Astrocyte (in vitro differentiated cells and primary cell): ENCODE results near the gene IL1B. TPM values are rescaled to one million over a fixed set of nuclear protein-coding genes. Genes with fewer than 3 reads are reported as not detected.
"Not testable (repeated sequence)": the region's sequence is repeated elsewhere in the genome, so short reads cannot be mapped to it uniquely, and the experiment has no call there.

Experiments used
- DNase-seq: peaks from one replicate; pipeline ENCODE4 v3.0.0-alpha.2; 2010; ENCODE audit warnings: low read depth
- FAIRE-seq: peaks from 2 replicates; lab custom pipeline; 2011; peaks lifted over from hg19 to GRCh38; lab: Jason Lieb, UNC
- H2AFZ ChIP-seq: 2 replicates; pipeline ENCODE4 v1.6.0; 2012; ENCODE audit warnings: low read depth, low read length, inconsistent platforms
- H3K27ac ChIP-seq: 2 replicates; pipeline ENCODE4 v1.5.1; 2011; ENCODE audit warnings: low read depth, low read length, inconsistent platforms
- H3K27me3 ChIP-seq: 2 replicates; pipeline ENCODE4 v1.6.0; 2011; ENCODE audit warnings: low read length, inconsistent platforms; ENCODE audit not compliant: insufficient read depth
- H3K36me3 ChIP-seq: 2 replicates; pipeline ENCODE4 v1.5.1; 2011; ENCODE audit warnings: low read length, inconsistent platforms; ENCODE audit not compliant: insufficient read depth
- H3K4me1 ChIP-seq: 2 replicates; pipeline ENCODE4 v1.5.1; 2011; ENCODE audit warnings: low read length, inconsistent platforms; ENCODE audit not compliant: insufficient read depth
- H3K4me2 ChIP-seq: 2 replicates; pipeline ENCODE4 v1.6.0; 2012; ENCODE audit warnings: low read length, inconsistent platforms
- H3K4me3 ChIP-seq: 2 replicates; pipeline ENCODE4 v1.5.1; 2011; ENCODE audit warnings: low read depth, mild to moderate bottlenecking, low read length, inconsistent platforms; ENCODE audit not compliant: insufficient read depth
- H3K79me2 ChIP-seq: 2 replicates; pipeline ENCODE4 v1.6.0; 2012; ENCODE audit warnings: mild to moderate bottlenecking, low read length, inconsistent platforms; ENCODE audit not compliant: insufficient read depth
- H3K9ac ChIP-seq: 2 replicates; pipeline ENCODE4 v1.6.0; 2012; ENCODE audit warnings: mild to moderate bottlenecking, low read length, inconsistent platforms
- H3K9me3 ChIP-seq: 2 replicates; pipeline ENCODE4 v1.5.1; 2012; ENCODE audit warnings: low read depth, mild to moderate bottlenecking, low read length, inconsistent platforms; ENCODE audit not compliant: insufficient read depth
- H4K20me1 ChIP-seq: 2 replicates; pipeline ENCODE4 v1.6.0; 2012; ENCODE audit warnings: low read length, inconsistent platforms; ENCODE audit not compliant: insufficient read depth
- H3K27ac Mint-ChIP-seq: one replicate; pipeline ENCODE4 v1.8.0; 2021; ENCODE audit warnings: mild to moderate bottlenecking, mixed read lengths; ENCODE audit not compliant: unreplicated experiment
- H3K27me3 Mint-ChIP-seq: one replicate; pipeline ENCODE4 v1.8.0; 2021; ENCODE audit warnings: low read depth, mixed read lengths; ENCODE audit not compliant: unreplicated experiment
- H3K36me3 Mint-ChIP-seq: one replicate; pipeline ENCODE4 v1.8.0; 2021; ENCODE audit warnings: low read depth, mixed read lengths; ENCODE audit not compliant: unreplicated experiment
- H3K4me1 Mint-ChIP-seq: one replicate; pipeline ENCODE4 v1.8.0; 2021; ENCODE audit warnings: low read depth, mixed read lengths; ENCODE audit not compliant: unreplicated experiment
- H3K4me3 Mint-ChIP-seq: one replicate; pipeline ENCODE4 v1.8.0; 2021; ENCODE audit warnings: mild to moderate bottlenecking, moderate library complexity, mixed read lengths; ENCODE audit not compliant: unreplicated experiment
- H3K9me3 Mint-ChIP-seq: one replicate; pipeline ENCODE4 v1.8.0; 2021; ENCODE audit warnings: mild to moderate bottlenecking, mixed read lengths; ENCODE audit not compliant: unreplicated experiment
- EZH2 ChIP-seq: IDR thresholded peaks from 2 replicates; pipeline ENCODE4 v1.6.1; 2012; ENCODE audit warnings: mild to moderate bottlenecking, low read length, inconsistent platforms; ENCODE audit not compliant: insufficient read depth
- total RNA-seq: library from RNA; stranded (reverse); gene quantifications from 2 replicates; pipeline ENCODE4 v1.2.1, GENCODE V29; 2021
- TF ChIP-seq, protein P1 (sequence below): IDR thresholded peaks from 2 replicates; pipeline ENCODE4 v1.5.1; 2011; ENCODE audit warnings: low read depth, mild to moderate bottlenecking, inconsistent platforms, low read length, moderate library complexity; ENCODE audit not compliant: insufficient read depth

IL1B gene
- total RNA-seq, 1 donor from 2014 or later = not detected

DNA sequence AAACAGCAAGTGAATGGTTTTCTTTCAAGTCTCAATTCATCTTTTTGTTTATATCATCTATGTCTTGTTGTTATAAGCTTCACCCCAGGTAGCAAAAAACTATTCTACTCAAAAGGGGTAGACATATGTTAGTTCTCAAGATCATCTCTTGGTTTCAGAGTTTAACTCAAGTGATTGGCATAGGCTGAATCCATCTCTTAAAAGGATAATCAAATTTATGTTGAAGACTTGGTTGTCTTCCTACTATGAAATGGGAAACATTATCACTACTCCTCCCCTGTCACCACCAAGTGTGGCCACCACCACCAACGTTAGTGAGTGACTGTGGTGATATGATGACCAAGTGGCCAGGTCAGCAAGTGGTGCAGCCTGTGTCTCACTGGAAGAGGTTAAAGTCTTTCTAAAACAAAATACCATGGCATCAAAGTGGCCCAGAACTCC, 1.5 kb downstream of the IL1B start:
- H3K9me3 Mint-ChIP-seq = no peaks in the 10 kb centered on the region
- peaks cover 5% of the 10 kb centered on the region for H3K4me1 ChIP-seq
- DNase-seq (no peak), FAIRE-seq (no peak)
- H3K4me1 Mint-ChIP-seq = peaks cover 3% of the 10 kb centered on the region
- no peak overlapping the region for H3K4me3 Mint-ChIP-seq
- H3K36me3 ChIP-seq = no peaks in the 10 kb centered on the region
- no peaks in the 10 kb centered on the region for H3K79me2 ChIP-seq
- H3K27ac Mint-ChIP-seq = no peak overlapping the region
- H3K27ac ChIP-seq = no peak overlapping the region
- H4K20me1 ChIP-seq = no peaks in the 10 kb centered on the region
- TF ChIP-seq, protein P1, sequence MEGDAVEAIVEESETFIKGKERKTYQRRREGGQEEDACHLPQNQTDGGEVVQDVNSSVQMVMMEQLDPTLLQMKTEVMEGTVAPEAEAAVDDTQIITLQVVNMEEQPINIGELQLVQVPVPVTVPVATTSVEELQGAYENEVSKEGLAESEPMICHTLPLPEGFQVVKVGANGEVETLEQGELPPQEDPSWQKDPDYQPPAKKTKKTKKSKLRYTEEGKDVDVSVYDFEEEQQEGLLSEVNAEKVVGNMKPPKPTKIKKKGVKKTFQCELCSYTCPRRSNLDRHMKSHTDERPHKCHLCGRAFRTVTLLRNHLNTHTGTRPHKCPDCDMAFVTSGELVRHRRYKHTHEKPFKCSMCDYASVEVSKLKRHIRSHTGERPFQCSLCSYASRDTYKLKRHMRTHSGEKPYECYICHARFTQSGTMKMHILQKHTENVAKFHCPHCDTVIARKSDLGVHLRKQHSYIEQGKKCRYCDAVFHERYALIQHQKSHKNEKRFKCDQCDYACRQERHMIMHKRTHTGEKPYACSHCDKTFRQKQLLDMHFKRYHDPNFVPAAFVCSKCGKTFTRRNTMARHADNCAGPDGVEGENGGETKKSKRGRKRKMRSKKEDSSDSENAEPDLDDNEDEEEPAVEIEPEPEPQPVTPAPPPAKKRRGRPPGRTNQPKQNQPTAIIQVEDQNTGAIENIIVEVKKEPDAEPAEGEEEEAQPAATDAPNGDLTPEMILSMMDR = no peak
- TF ChIP-seq EZH2 = no peak
- H3K4me2 ChIP-seq = no peak overlapping the region
- peaks cover 24% of the 10 kb centered on the region for H3K27me3 Mint-ChIP-seq
- no peak overlapping the region for H3K9ac ChIP-seq
- H3K27me3 ChIP-seq = no peaks in the 10 kb centered on the region
- peaks cover 2% of the 10 kb centered on the region for H3K36me3 Mint-ChIP-seq
- H2AFZ ChIP-seq = no peak overlapping the region
- H3K9me3 ChIP-seq = no peaks in the 10 kb centered on the region
- no peak overlapping the region for H3K4me3 ChIP-seq

DNA sequence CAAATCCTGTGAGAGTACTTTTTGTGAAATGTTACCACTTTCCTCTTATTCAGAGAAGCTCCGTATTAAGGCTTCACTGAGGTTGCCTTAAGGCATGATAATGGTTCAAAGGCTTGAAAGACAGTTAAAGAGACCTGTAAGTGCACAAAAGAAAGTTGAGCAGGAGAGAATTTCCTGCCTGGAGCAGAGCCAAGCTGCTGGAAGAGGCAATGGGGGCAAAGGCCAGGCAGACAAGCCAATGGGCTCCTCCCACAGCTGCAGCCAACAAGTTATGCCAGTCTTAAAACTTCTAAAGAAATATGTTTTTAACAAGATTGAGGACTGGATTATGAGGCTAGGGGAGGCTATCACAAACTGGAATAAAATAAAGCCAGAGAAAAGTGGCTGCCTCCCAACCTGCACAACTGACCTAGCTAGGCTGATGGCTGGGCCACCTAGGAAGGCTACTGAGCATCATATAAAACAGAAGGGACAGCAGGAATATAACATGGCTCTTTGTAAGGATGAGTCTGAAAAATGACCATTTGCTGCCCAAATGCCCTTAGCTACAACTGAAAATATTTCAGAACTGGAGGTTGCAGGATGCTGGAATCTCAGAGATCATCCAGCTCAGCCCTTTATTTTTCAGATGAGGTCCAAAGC, 2.1 kb downstream of the IL1B start:
- no peak overlapping the region for H3K4me2 ChIP-seq
- FAIRE-seq = no peak
- H3K79me2 ChIP-seq = no peaks in the 10 kb centered on the region
- no peak overlapping the region for H3K9ac ChIP-seq
- H3K9me3 ChIP-seq = no peaks in the 10 kb centered on the region
- no peak overlapping the region for H2AFZ ChIP-seq
- H3K27ac Mint-ChIP-seq = no peak overlapping the region
- H3K36me3 ChIP-seq = no peaks in the 10 kb centered on the region
- no peak overlapping the region for H3K4me3 Mint-ChIP-seq
- H4K20me1 ChIP-seq = no peaks in the 10 kb centered on the region
- H3K4me1 Mint-ChIP-seq = peaks cover 3% of the 10 kb centered on the region
- peaks cover 28% of the 10 kb centered on the region for H3K27me3 Mint-ChIP-seq
- peaks cover 2% of the 10 kb centered on the region for H3K36me3 Mint-ChIP-seq
- no peaks in the 10 kb centered on the region for H3K27me3 ChIP-seq
- H3K4me1 ChIP-seq = peaks cover 5% of the 10 kb centered on the region
- H3K9me3 Mint-ChIP-seq = no peaks in the 10 kb centered on the region
- DNase-seq = no peak
- no peak overlapping the region for H3K27ac ChIP-seq
- H3K4me3 ChIP-seq = no peak overlapping the region
- no peak for TF ChIP-seq EZH2
- TF ChIP-seq, protein P1 = no peak

DNA sequence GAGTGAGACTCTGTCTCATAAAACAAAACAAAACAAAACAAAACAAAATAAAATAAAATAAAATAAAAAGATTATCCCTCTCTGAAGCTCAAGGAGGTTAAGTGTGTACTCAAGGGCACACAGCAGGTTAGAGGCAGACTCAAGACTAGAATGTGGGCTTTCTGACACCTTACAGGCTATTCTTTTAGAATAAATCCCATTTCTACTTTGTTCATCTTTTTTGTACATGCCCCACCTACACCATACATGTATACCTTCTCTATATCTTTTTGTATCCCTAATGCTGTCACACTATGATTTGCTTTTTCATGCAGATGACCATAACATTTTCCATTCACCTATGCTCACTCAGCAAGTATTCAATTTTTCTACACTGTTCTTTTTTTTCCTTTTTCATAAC, 2.6 kb downstream of the IL1B start:
- no peaks in the 10 kb centered on the region for H3K36me3 ChIP-seq
- FAIRE-seq (no peak), DNase-seq (no peak)
- H3K9me3 ChIP-seq = no peaks in the 10 kb centered on the region
- no peak overlapping the region for H3K9ac ChIP-seq
- H3K27me3 ChIP-seq = no peaks in the 10 kb centered on the region
- H3K4me1 Mint-ChIP-seq = peaks cover 3% of the 10 kb centered on the region
- peaks cover 2% of the 10 kb centered on the region for H3K36me3 Mint-ChIP-seq
- H3K27me3 Mint-ChIP-seq = peaks cover 27% of the 10 kb centered on the region
- peaks cover 5% of the 10 kb centered on the region for H3K4me1 ChIP-seq
- no peak overlapping the region for H3K4me2 ChIP-seq
- no peaks in the 10 kb centered on the region for H4K20me1 ChIP-seq
- H3K27ac ChIP-seq = no peak overlapping the region
- TF ChIP-seq EZH2 = no peak
- TF ChIP-seq, protein P1 = no peak
- H3K4me3 ChIP-seq = no peak overlapping the region
- no peaks in the 10 kb centered on the region for H3K79me2 ChIP-seq
- no peaks in the 10 kb centered on the region for H3K9me3 Mint-ChIP-seq
- no peak overlapping the region for H2AFZ ChIP-seq
- no peak overlapping the region for H3K4me3 Mint-ChIP-seq
- H3K27ac Mint-ChIP-seq = no peak overlapping the region

DNA sequence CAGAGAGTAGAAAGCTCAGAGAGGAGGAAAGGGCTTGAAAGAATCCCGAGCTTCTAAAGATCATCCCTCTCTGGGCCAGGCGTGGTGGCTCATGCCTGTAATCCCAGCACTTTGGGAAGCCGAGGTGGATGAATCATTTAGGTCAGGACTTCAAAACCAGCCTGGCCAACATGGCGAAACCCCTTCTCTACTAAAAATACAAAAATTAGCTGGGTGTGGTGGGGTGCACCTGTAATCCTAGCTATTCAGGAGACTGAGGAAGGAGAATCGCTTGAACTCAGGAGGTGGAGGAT, 3.0 kb downstream of the IL1B start:
- not testable (repeated sequence) for H4K20me1 ChIP-seq, H3K27me3 ChIP-seq, H3K9ac ChIP-seq, H3K4me1 ChIP-seq, H2AFZ ChIP-seq, H3K4me3 ChIP-seq, H3K9me3 Mint-ChIP-seq, H3K36me3 Mint-ChIP-seq, H3K9me3 ChIP-seq, H3K4me2 ChIP-seq, H3K4me1 Mint-ChIP-seq, H3K36me3 ChIP-seq, H3K4me3 Mint-ChIP-seq, H3K27ac ChIP-seq, FAIRE-seq, H3K27ac Mint-ChIP-seq, DNase-seq, H3K79me2 ChIP-seq
- peaks cover 24% of the 10 kb centered on the region for H3K27me3 Mint-ChIP-seq
